HTERT RPE-1 (cell line): Measurements from ENCODE around the gene MBD5.
"Not testable (repeated sequence)": the region's sequence is repeated elsewhere in the genome, so short reads cannot be mapped to it uniquely, and the experiment has no call there.

Experiments used
- in situ Hi-C: fragments of 300-500 bp; cut with MboI; formaldehyde crosslinking; loops from 4 replicates; pipeline ENCODE4 v1.14.3; 2020; ENCODE audit warnings: low sequenced_read_pairs

MBD5 gene

DNA sequence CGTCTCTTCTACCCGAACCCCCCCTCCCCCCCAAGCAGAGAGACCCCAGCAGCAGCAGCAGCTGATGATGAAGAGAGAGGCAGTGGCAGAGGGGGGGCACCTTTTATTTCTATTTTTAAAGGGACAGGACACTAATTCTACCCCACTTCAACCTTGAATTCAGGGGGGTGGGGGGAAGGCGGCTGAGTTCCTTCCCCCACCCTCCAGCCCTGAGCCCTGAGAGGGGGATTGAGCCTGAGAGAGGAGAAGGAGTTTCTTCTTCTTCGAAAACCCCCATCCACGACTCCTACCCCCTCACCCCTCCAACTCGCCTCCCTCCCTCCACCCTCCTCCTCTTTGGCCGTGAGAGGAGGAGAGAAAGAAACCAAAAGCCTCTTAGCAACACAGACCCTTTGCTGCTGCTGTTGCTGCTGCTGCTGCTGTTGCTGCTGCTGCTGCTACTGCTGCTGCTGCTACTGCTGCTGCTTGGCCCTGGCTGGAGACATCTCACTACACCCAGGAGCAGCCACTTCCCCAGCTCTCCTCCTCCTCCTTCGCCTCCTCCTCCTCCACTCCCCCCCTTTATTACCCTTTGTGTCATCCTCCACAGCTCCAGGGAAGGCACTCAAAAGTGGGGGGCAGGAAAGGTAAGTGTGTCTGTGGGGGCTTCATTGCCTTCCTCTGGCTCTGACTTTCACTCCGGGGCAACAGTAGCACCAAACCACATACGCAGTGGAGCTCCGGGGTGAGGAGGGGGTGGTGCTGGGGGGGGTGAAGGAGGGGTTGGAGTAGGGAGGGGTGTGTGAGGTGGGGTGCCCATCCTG, at the start of gene MBD5:
Gene MBD5, plus strand, starts transcription at position 33 of the 803 bp plus-strand sequence.
- in situ Hi-C loops = no loop called here

- in situ Hi-C loops = no loop called here
These were observed 44.8 kb upstream of the MBD5 start for GRCh38 chr2:147976102-147976501.

DNA sequence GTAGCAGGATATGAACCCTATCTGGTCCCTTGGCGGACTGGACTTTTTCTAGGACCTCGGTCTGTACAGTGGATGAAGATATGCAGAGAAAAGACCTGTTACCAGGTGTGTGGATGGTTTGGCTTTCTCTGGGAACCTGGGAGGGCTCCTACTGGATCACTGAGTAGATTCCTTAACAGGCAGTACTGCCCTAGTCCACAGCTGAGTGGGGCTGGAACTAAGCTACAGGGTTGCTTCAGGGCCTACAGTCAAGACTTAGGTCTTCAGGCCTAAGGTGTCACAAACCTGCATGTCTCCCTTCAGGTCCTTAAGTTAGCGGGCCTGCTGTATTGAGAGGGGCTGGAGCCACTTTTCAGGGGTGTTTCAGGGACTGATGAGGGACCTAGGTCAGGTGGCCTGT, 43.2 kb upstream of the MBD5 start:
- in situ Hi-C loops = no loop called here

DNA sequence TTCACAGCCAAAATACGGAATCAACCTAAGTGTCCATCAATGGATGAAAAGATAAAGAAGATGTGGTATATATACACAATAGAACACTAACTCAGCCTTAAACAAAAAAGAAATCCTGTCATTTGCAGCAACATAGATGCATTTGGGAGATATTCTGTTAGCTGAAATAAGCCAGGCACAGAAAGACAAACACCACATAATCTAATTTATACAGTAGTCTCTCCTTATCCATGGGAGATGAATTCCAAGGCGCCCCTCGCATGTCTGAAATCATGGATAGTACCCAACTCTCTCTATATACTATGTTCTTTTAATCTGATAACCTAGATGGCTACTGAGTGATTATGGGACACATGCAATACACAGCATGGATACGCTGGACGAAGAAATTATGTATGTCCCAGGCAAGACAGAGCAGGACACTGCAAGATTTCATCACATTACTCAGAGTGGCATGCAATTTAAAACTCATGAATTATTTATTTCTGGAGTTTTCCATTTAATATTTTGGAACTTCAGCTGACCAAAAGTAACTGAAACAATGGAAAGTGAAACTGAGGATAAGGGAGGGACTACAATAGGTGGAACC, 39.9 kb upstream of the MBD5 start:
- in situ Hi-C loops = no loop called here

- in situ Hi-C loops = no loop called here
These were observed 31.8 kb upstream of the MBD5 start for GRCh38 chr2:147989102-147989501.

DNA sequence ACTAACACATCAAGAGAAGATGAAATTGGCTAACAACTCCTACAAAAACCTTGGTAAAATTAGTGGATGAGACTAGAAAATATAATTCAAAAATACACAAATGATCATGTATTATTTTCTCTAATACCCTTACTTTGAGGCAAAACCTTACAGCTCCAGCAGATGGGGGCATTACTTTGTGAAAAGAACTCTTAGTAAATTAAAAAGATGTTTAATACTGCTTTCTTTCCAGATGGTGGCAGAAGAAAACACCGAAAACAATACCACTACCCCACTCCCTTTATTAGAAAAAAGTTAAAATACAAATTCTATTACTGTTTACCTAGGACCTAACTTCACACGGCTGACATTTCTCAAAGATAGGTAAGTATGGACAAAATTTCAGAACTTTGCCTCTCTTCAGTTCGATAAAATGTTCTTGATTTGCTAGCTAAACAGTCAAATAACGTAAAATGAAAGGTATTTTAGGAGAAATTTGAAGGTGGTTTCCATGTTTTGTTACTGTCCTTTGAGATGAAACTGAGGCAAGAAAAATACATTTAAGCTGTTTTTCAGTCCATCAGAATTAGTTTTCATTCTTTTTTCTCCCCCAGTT, 31.0 kb upstream of the MBD5 start:
- in situ Hi-C loops = no loop called here

DNA sequence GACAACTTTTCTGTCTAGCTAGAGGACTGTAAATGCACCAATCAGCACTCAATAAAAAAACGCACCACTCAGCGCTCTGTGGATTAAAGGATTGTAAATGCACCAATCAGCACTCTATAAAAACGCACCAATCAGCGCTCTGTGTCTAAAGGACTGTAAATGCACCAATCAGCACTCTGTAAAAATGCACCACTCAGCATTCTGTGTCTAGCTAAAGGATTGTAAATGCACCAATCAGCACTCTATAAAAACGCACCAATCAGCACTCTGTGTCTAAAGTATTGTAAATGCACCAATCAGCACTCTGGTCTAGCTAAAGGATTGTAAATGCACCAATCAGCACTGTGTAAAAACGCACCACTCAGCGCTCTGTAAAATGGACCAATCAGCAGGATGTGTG, 25.9 kb upstream of the MBD5 start:
- in situ Hi-C loops = not testable (repeated sequence)

GRCh38 chr2:147996828-147997227, 24.1 kb upstream of the MBD5 start:
- in situ Hi-C loops = no loop called here

- in situ Hi-C loops = no loop called here
These were observed 22.7 kb upstream of the MBD5 start for GRCh38 chr2:147998203-147998602.

DNA sequence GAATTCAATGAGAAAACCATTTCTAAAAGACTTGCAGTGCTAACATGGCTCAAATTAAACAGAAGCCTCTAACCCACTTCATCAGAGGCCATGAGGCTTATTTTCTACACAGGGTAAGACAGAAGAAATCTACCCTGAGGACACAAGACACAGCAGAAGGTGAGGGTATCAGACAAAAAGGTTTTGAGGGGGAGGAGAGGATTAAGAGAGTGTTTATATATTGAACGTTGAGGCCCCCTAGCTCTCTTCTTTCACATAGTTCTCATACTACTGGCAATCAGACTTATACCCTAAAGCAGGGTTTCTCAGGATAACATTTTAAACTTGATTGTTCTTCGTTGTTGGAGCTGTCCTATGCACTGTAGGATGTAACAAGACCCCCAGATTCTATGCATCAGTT, 21.8 kb upstream of the MBD5 start:
- in situ Hi-C loops = no loop called here

DNA sequence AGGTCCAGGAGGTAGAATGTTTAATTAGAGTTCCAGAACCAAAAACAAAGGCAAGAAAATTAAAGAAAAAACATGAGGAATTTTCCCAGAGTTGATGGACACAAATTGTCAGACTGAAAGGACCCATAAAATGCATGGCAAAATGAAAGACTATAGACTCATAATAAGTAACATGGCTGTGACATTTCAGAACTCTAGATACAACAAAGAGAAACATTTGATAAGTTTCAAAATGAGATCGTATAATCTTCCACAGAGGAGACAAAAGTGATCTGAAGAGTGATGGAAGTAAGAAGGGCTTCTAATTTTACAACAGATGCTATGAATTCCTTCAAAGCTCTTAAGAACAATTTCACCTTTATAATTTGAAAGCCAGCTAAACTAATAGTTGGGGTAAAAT, 20.8 kb upstream of the MBD5 start:
- in situ Hi-C loops = no loop called here

- in situ Hi-C loops = not testable (repeated sequence)
These were observed 18.5 kb upstream of the MBD5 start for GRCh38 chr2:148002420-148002819.

DNA sequence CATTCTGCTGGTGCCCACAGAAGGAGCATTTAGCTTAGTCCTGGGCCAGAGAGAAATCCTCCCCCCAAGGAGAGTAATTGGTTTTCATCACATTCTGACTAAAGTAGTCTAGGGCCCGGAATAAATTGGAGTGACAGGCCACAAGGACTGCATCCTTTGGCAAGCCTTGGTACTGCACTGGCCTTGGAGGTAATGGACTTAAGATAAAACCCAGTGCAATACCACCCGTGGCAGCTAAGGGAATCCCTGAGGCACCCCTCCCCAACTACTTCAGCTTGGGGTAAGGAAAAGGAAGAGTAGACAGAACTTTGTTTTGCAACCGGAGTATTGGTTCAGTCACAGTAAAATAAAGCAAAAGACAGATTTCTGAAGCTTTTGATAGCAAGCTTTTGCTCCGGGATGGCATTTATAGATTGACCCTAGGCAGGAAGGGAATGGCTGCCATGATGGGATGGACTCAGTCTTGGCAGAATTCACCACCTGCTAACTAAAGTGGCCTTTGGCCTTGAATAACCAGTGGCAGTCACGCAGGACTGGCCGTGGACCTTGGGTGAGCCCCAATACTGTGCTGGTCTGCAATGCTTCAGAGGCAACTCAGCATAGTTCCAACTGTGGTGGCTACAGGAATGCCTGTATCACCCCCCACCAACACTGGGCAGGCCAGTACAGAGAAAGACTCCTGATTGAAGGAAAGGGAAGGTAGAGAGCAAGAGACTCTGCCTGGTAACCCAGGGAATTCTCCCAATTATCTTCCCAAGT, 14.5 kb upstream of the MBD5 start:
- in situ Hi-C loops = no loop called here

- in situ Hi-C loops = no loop called here
These were observed 13.5 kb upstream of the MBD5 start for GRCh38 chr2:148007219-148007900.

DNA sequence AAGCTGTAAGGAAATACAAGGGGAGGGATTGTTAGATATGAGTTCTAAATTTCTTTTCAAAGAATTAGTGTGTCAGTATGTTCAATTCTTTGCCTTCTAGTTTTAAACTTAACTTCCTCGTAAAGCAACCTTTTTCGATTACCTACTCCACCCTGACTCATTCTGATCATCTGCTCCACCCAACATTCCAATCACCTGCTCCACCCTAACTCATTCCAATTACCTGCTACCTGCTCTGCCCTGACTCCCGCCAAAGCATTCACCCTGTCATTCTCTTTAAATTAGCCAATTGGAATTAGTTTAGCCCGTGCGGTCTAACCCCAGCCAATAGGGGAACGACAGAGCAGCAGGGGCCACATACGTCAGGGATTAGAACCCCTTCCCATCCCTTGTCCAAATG, 12.5 kb upstream of the MBD5 start:
- in situ Hi-C loops = not testable (repeated sequence)

DNA sequence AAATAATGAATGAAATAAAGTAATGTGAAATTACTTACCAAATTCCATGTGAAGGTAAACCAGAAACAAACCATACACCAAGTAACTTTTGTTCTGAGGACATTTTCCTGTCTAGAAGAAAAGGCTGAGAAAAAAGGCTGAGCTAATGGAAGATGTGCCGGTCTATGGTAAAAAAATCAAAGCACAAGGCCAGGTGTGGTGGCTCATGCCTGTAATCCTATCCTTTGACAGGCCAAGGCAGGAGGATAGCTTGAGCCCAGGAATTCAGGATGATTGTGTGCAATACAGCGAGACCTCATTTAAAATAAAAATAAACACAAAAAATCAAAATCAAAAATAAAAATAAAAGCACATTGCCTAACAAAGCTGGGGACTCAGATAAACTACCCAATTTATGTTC, 7.0 kb upstream of the MBD5 start:
- in situ Hi-C loops = no loop called here

DNA sequence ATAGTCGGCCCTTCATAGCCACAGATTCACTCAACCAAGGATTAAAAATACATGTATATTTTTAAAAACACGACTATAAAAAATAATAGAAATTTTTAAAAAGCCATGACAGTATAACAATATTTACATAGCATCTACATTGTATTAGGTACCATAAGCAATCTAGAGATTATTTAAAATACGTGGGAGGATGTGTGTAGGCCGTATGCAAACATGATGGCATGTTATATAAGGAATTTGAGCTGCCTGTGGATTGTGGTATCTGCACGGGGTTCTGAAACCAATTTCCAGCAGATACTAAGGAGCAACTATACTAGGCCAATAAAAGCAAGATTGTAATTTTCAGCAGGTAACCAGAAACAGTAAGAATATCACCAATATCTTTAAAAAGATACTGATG, 6.3 kb upstream of the MBD5 start:
- in situ Hi-C loops = no loop called here

DNA sequence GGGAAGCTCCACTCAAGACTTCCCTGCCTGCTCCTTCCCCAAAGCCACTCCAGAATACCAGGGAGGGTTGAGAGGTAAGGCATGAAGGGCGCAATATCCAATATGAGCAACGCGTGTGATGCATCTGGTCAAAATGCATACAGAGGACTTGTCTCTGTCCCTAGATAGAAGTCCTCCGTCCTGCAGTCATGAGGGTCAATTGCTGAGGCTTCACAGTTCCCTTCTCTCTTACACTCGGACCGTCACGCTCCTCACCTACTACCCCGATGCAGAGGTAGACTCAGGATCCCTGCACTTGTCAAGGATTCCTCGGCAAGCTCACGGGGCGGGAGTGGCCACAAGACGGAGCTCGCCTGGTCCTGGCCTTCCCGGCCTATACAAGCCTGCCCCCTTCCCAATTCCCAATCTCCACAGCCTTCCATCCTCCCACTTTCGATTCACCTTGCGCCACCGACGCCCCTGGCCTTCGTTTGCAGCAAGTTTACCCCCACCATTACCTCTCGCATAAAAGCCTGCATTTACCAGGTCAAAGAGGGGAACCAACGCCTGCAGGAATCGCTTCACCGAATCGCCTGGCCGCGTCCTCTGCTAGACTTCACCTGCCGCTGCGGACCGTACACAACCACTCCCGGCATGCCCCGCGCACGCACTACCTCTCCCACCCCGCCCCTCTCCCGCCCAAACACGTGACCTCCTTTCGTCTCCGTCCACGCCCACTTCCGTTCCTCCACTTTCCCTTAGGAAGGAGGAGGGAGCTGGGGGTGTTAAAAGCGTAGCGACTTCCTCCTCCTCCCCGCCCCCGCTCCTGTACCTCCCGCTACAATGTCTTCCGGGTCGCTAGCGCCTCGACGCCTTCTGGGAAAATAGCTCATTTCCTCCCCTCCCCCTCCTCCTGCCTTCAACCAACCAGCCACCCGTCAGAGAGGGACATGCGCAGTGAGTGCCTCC, 506 bp upstream of the MBD5 start, which contains the start of gene ORC4:
Gene ORC4, minus strand, starts transcription at position 627 of the 948 bp plus-strand sequence. CDS start 44,779 bp downstream, outside the sequence.
- in situ Hi-C loops = no loop called here

DNA sequence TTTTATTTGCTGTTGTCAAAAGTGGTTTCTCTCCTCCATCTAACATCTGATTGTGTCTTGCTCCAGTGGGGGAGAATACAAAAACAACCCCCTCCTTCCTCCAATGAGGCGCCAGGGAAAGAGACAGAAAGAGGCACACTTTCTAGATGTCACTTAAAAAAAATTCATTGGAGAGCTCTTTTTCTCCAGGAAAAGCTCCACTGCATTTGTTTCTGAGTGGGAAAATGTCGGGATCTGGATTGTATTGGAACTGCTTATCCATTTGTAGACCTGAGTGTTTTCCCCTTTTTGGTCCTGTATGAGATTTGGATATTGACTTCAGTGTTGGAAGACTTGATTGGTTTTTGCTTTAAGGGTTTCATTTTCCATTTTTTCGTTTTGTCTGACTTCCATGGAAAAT, 995 bp downstream of the MBD5 start:
- in situ Hi-C loops = no loop called here

DNA sequence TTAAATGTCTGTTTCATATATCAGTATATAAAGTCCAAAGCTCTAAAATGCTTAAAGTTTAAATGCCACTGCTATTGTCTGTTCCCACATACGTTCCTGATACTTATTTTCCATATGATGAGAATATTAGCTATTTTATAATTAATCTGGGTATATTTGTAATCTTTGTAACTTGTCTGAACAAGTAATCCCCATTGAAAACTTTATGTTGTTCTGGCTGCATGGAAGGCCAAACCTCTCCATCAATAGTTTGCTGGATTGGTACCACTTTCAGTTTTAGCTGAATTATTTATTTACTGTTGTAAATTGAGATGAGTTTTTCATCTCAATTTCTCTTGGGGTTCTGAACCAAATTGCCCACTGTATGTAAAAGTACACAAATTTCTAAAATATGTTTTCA, 1.5 kb downstream of the MBD5 start:
- in situ Hi-C loops = no loop called here
